AG04450 (cell line): ENCODE results near the gene BMPR1B. TPM values are rescaled to one million over a fixed set of nuclear protein-coding genes. Genes with fewer than 3 reads are reported as not detected.
A peak's percentile ranks its signal among the peaks of the same experiment; 100 is the strongest.

Experiments
- CTCF ChIA-PET: fragments of 300-600, 350-600 bp; formaldehyde crosslinking; extraction: SDS; loops from one replicate; lab custom pipeline; 2022; ENCODE audit warnings: antibody characterized with exemption, inconsistent platforms; lab: Charles Lee
- POLR2A ChIA-PET: fragments of 350-600 bp; formaldehyde crosslinking; extraction: SDS; loops from one replicate; lab custom pipeline; 2021; ENCODE audit warnings: antibody characterized with exemption, inconsistent platforms; lab: Yijun Ruan, JAX
- DNase-seq: peaks from one replicate; pipeline ENCODE4 v3.0.0-alpha.2; 2011; ENCODE audit warnings: low read depth, low spot score
- H3K27ac ChIP-seq: one replicate; pipeline ENCODE4 v1.5.1; 2012; ENCODE audit warnings: low read depth, low read length, control low read depth
- H3K27me3 ChIP-seq: one replicate; pipeline ENCODE4 v1.6.0; 2012; ENCODE audit warnings: low read length; ENCODE audit not compliant: control insufficient read depth, insufficient read depth
- H3K4me3 ChIP-seq: 2 replicates; pipeline ENCODE4 v1.5.1; 2011; ENCODE audit warnings: mild to moderate bottlenecking, low read depth, low read length, control low read depth
- H3K9me3 ChIP-seq: 2 replicates; pipeline ENCODE4 v1.5.1; 2012; ENCODE audit warnings: low read length; ENCODE audit not compliant: control insufficient read depth, insufficient read depth
- CTCF ChIP-seq: IDR thresholded peaks from 2 replicates; pipeline ENCODE4 v1.5.1; 2011; ENCODE audit warnings: low read depth, low read length, control low read depth, inconsistent platforms
- polyA plus RNA-seq: library from polyadenylated mRNA; depleted of rRNA; stranded (reverse); fragments of >200 nt; gene quantifications from 2 replicates; pipeline ENCODE4 v1.2.3, GENCODE V29; 2011

The BMPR1B gene
- polyA plus RNA-seq, 1 experiment = 0.42 TPM

- DNase-seq = no peak
- no peak overlapping the region for H3K27ac ChIP-seq
- H3K4me3 ChIP-seq = no peak overlapping the region
- no peak for TF ChIP-seq CTCF
- POLR2A ChIA-PET = no interaction called here
- H3K27me3 ChIP-seq = no peaks in the 10 kb centered on the region
- H3K9me3 ChIP-seq = no peaks in the 10 kb centered on the region
- CTCF ChIA-PET = no interaction called here
These were observed 174.6 kb downstream of the BMPR1B start for GRCh38 chr4:94932366-94932765.

DNA sequence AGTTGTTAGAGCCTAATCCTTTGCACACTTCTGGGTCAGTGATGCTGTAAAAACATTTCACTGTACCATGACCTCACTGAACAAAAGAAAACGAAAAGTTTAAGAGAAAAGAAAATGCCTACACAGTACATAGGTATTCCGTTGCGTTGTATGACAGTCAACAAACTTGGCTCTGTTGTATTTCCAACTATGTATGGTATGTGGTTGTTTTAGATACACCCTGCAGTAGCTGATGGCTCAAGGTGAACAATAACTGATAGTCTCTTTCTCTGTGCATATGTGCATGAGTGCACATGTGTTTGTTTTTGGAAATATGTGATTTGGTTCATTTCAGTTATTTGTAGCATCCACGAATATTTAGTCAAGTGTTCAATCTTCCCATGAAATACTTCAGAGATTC is 176.0 kb downstream of the BMPR1B start:
- ChIA-PET POLR2A (no interaction called here), CTCF (interaction anchor here (0.6 kb wide), 1 partner anchor 11 kb away, joined by 4 read pairs; no protein-coding TSS in a partner anchor)
- no peak for DNase-seq
- no peaks in the 10 kb centered on the region for H3K27me3 ChIP-seq
- no peak overlapping the region for H3K27ac ChIP-seq
- no peak overlapping the region for H3K4me3 ChIP-seq
- H3K9me3 ChIP-seq = no peaks in the 10 kb centered on the region
- no peak for TF ChIP-seq CTCF

- no peaks in the 10 kb centered on the region for H3K9me3 ChIP-seq
- POLR2A ChIA-PET = no interaction called here
- DNase-seq = peak; percentile 4
- no peak overlapping the region for H3K27ac ChIP-seq
- H3K27me3 ChIP-seq = no peaks in the 10 kb centered on the region
- H3K4me3 ChIP-seq = no peak overlapping the region; the same call in 1 of the 2 replicates
- CTCF ChIA-PET = interaction anchor here (0.6 kb wide), 1 partner anchor 11 kb away, joined by 4 read pairs; no protein-coding TSS in a partner anchor
- no peak for TF ChIP-seq CTCF
These were observed 176.4 kb downstream of the BMPR1B start for GRCh38 chr4:94934201-94934600.

- H3K27ac ChIP-seq = no peak overlapping the region
- no peaks in the 10 kb centered on the region for H3K27me3 ChIP-seq
- no peak for TF ChIP-seq CTCF
- no peak overlapping the region for H3K4me3 ChIP-seq
- no peak for DNase-seq
- POLR2A ChIA-PET = no interaction called here
- CTCF ChIA-PET = no interaction called here
- no peaks in the 10 kb centered on the region for H3K9me3 ChIP-seq
These were observed 177.1 kb downstream of the BMPR1B start for GRCh38 chr4:94934864-94935263.

- Histone ChIP-seq H3K9me3 (no peaks in the 10 kb centered on the region), H3K4me3 (no peak overlapping the region), H3K27me3 (no peaks in the 10 kb centered on the region), H3K27ac (no peak overlapping the region)
- POLR2A ChIA-PET = no interaction called here
- TF ChIP-seq CTCF = no peak
- no peak for DNase-seq
- CTCF ChIA-PET = no interaction called here
These were observed 179.1 kb downstream of the BMPR1B start for GRCh38 chr4:94936854-94937253.
